GM23248 (cell line): ENCODE results near the gene DDX53. TPM values are rescaled to one million over a fixed set of nuclear protein-coding genes. Genes with fewer than 3 reads are reported as not detected.
A peak's percentile ranks its signal among the peaks of the same experiment; 100 is the strongest.

Source experiments
- DNase-seq: peaks from one replicate; pipeline ENCODE4 v3.0.0-alpha.2; 2015
- H2AFZ ChIP-seq: fragments of 200-600 bp; sonication (generic); 2 replicates; pipeline ENCODE4 v1.6.1; 2016; ENCODE audit warnings: antibody characterized with exemption
- H3F3A ChIP-seq: fragments of 200-600 bp; sonication (generic); 2 replicates; pipeline ENCODE4 v1.6.1; 2016; ENCODE audit warnings: mild to moderate bottlenecking, antibody characterized with exemption, mixed run types; ENCODE audit not compliant: insufficient read depth
- H3K27ac ChIP-seq: fragments of 200-600 bp; sonication (generic); 2 replicates; pipeline ENCODE4 v1.5.1; 2016; ENCODE audit warnings: mild to moderate bottlenecking
- H3K27me3 ChIP-seq: fragments of 200-600 bp; sonication (generic); replicated peaks from 2 replicates; pipeline ENCODE4 v1.6.1; 2016; ENCODE audit warnings: mild to moderate bottlenecking; ENCODE audit not compliant: insufficient read depth
- H3K36me3 ChIP-seq: fragments of 200-600 bp; sonication (generic); 2 replicates; pipeline ENCODE4 v1.6.1; 2016; ENCODE audit warnings: low read depth, mild to moderate bottlenecking
- H3K4me1 ChIP-seq: fragments of 200-600 bp; sonication (generic); 2 replicates; pipeline ENCODE4 v1.6.1; 2016; ENCODE audit warnings: mild to moderate bottlenecking; ENCODE audit not compliant: insufficient read depth
- H3K4me2 ChIP-seq: fragments of 200-600 bp; sonication (generic); one replicate; pipeline ENCODE4 v1.6.1; 2016; ENCODE audit warnings: mild to moderate bottlenecking; ENCODE audit not compliant: unreplicated experiment
- H3K4me3 ChIP-seq: fragments of 200-600 bp; sonication (generic); 2 replicates; pipeline ENCODE4 v1.5.1; 2016; ENCODE audit warnings: mild to moderate bottlenecking
- H3K79me2 ChIP-seq: fragments of 200-600 bp; sonication (generic); 2 replicates; pipeline ENCODE4 v1.6.1; 2016; ENCODE audit warnings: mild to moderate bottlenecking; ENCODE audit not compliant: insufficient read depth
- H3K9ac ChIP-seq: fragments of 200-600 bp; sonication (generic); 2 replicates; pipeline ENCODE4 v1.6.1; 2016; ENCODE audit warnings: mild to moderate bottlenecking
- H3K9me2 ChIP-seq: fragments of 200-600 bp; sonication (generic); 2 replicates; pipeline ENCODE4 v1.6.1; 2016; ENCODE audit warnings: mixed run types, mild to moderate bottlenecking, moderate library complexity; ENCODE audit not compliant: insufficient read depth
- H3K9me3 ChIP-seq: fragments of 200-600 bp; sonication (generic); one replicate; pipeline ENCODE4 v1.6.1; 2017; ENCODE audit warnings: low read depth
- H4K20me1 ChIP-seq: fragments of 200-600 bp; sonication (generic); 2 replicates; pipeline ENCODE4 v1.6.0; 2016; ENCODE audit not compliant: insufficient read depth
- EZH2 ChIP-seq: fragments of 200-600 bp; sonication (generic); IDR thresholded peaks from 2 replicates; pipeline ENCODE4 v1.6.1; 2018; ENCODE audit warnings: antibody characterized with exemption, mild to moderate bottlenecking; ENCODE audit not compliant: insufficient read depth, poor library complexity, severe bottlenecking
- EZH2phosphoT487 ChIP-seq: fragments of 200-600 bp; sonication (generic); IDR thresholded peaks from 2 replicates; pipeline ENCODE4 v1.6.1; 2018; ENCODE audit warnings: antibody characterized with exemption, moderate library complexity, mild to moderate bottlenecking, low read depth; ENCODE audit not compliant: insufficient read depth
- WGBS, 2 experiments: methylation state at CpG; one replicate each; pipeline ENCODE4 v1.1.6; 2015 to 2017; ENCODE audit warnings: low lambda C conversion rate in 2 of 2, low coverage in 1 of 2; ENCODE audit errors: missing lambda C conversion rate in 2 of 2; 5-methylcytosine and 5-hydroxymethylcytosine counted together
- in situ Hi-C: fragments of 300-500 bp; cut with MboI; formaldehyde crosslinking; loops from 2 replicates; pipeline ENCODE4 v1.15.0; 2020
- polyA plus RNA-seq: library from polyadenylated mRNA; unstranded; fragments of >200 nt; fragmentation: Nextera tagmentation; extraction: Ambion mirVana; gene quantifications from 2 replicates; pipeline ENCODE4 v1.2.1, GENCODE V29; 2016
- total RNA-seq: library from RNA; depleted of rRNA; stranded (reverse); fragments of >200 nt; shearing (Covaris generic); gene quantifications from 2 replicates; pipeline ENCODE4 v1.2.3, GENCODE V29; 2014; rRNA removed

DDX53 gene
- not detected in 2 replicates for total RNA-seq
- not detected in 2 replicates for polyA plus RNA-seq

DNA sequence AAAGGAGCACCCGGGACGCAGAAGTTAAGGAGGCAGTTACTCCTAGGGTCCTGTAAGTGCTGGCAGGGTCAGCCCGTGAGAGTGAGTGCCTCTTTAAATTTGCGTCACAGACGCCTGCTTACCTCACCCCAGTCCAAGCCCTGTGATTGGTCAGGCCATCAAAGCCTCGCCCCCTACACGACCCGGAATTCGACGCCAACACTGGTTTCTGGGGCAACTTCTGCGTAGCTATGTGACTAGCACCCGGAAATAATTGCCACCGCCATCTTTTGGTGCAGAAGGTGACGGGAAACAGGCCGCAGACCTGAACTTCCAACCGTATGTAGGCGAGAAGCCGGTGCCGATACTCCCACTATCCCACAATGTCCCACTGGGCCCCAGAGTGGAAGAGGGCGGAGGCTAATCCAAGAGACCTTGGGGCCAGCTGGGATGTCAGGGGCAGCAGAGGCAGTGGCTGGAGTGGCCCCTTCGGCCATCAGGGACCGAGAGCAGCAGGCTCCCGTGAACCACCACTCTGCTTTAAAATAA, at the start of gene DDX53:
DDX53 (plus strand) TSS at position 265 of the 528 bp plus-strand sequence; CDS start at position 363, 98 bp downstream.
- no peaks in the 10 kb centered on the region for H3F3A ChIP-seq
- H3K79me2 ChIP-seq: no peaks in the 10 kb centered on the region
- DNase-seq: no peak
- in situ Hi-C loops: no loop called here
- WGBS, 2 experiments: 94 to 95% methylated on average over 21 to 23 of the region's 23 CpGs
- H3K9me2 ChIP-seq: no peaks in the 10 kb centered on the region
- no peak within 1 kb of the TSS for H3K9ac ChIP-seq
- no peak within 1 kb of the TSS for H2AFZ ChIP-seq
- no peak within 1 kb of the TSS for H3K4me2 ChIP-seq
- H3K27ac ChIP-seq: no peak within 1 kb of the TSS
- H4K20me1 ChIP-seq: no peaks in the 10 kb centered on the region
- no peaks in the 10 kb centered on the region for H3K36me3 ChIP-seq
- peaks cover 8% of the 10 kb centered on the region for H3K4me1 ChIP-seq
- H3K9me3 ChIP-seq: no peaks in the 10 kb centered on the region
- no peak within 1 kb of the TSS for H3K4me3 ChIP-seq
- no peaks in the 10 kb centered on the region for H3K27me3 ChIP-seq
- TF ChIP-seq EZH2 (no peak), EZH2phosphoT487 (no peak)

DNA sequence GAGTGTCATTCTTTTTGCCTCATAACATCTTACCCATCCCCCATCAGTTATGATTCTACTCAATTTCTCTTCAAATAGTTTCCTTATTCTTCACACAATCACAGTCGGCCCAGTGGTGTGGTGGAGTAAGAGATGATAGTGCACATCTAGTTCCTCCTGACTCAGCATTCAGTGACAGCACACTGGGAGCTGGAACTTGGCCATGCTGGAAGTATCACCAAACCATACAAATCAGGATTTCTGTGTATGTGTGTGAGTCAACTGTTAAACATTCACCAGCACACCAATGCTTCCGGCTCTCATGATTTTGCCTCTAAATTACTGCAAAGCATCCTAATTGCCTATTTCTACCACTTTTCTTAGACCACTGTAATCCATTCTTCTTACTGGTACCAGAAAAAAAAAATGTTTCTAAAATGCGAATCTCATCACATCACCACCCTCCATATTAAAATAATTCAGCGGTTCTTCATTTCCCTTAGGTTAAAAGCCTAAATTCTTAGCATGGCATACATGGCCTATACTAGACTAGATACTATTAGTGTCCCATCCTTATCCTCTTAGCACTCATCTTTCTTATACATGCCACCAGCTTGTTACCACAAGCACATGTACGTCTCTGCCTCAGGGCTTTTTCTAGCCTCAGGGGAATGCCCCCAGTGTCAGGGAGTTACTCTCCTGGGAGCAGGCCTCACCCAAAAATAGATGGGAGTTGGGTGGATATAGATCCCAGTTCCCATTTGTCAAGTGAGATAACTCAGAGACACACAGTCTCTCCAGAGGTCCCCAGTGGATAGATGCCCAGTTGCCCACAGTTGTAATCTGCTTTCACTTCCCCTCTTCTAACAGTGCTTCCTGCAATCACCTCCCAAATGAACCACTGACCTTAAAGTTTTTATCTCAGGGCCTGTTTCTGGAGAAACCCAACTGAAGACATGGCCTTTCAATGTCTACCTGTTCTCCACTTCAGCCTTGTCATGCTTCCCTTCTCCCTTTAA, 49.2 kb upstream of the DDX53 start:
- DNase-seq: peak; percentile 90
- Histone ChIP-seq H3K9ac (no peak overlapping the region), H3K79me2 (no peaks in the 10 kb centered on the region), H3K4me1 (peaks cover 12% of the 10 kb centered on the region), H3K27ac (peak overlapping the region; percentile 32; the same call in 1 of the 2 replicates), H3F3A (peaks cover 3% of the 10 kb centered on the region; the same call in 1 of the 2 replicates), H3K4me2 (no peak overlapping the region), H3K4me3 (no peak overlapping the region), H2AFZ (no peak overlapping the region), H3K36me3 (no peaks in the 10 kb centered on the region), H4K20me1 (no peaks in the 10 kb centered on the region), H3K9me3 (no peaks in the 10 kb centered on the region), H3K27me3 (no peaks in the 10 kb centered on the region), H3K9me2 (no peaks in the 10 kb centered on the region)
- in situ Hi-C loops: no loop called here
- 55 to 59% methylated on average over 5 of the region's 5 CpGs for WGBS, 2 experiments
- no peak for TF ChIP-seq EZH2phosphoT487
- TF ChIP-seq EZH2: no peak

DNA sequence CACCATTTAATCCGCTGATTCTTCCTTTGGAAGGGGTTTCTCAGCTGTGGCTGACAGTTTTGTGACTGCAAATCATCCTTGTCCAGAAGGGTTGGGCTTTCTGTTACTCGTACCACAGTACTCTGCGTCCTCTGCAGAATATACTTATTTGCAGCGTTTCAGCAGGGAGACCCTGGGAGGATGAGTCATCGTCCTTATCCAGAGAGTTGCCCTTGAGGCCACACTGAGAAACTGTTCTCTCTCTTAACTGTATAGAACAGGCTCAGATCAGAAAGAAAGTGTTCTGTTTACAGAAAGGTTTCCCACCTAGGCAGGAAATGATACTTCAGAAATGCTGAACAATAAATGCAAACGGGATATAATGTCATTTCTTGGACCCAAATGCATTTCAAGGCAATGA, 47.8 kb upstream of the DDX53 start:
- no peaks in the 10 kb centered on the region for H3K9me3 ChIP-seq
- H3F3A ChIP-seq: peaks cover 3% of the 10 kb centered on the region; the same call in 1 of the 2 replicates
- H3K36me3 ChIP-seq: no peaks in the 10 kb centered on the region
- no peak overlapping the region for H3K27ac ChIP-seq
- H3K4me2 ChIP-seq: no peak overlapping the region
- H3K9me2 ChIP-seq: no peaks in the 10 kb centered on the region
- H2AFZ ChIP-seq: no peak overlapping the region
- no peaks in the 10 kb centered on the region for H3K27me3 ChIP-seq
- 69 to 72% methylated on average over 6 of the region's 6 CpGs for WGBS, 2 experiments
- peaks cover 12% of the 10 kb centered on the region for H3K4me1 ChIP-seq
- H4K20me1 ChIP-seq: no peaks in the 10 kb centered on the region
- TF ChIP-seq EZH2phosphoT487 (no peak), EZH2 (no peak)
- H3K4me3 ChIP-seq: no peak overlapping the region
- no peak overlapping the region for H3K9ac ChIP-seq
- H3K79me2 ChIP-seq: no peaks in the 10 kb centered on the region
- in situ Hi-C loops: no loop called here
- DNase-seq: no peak

DNA sequence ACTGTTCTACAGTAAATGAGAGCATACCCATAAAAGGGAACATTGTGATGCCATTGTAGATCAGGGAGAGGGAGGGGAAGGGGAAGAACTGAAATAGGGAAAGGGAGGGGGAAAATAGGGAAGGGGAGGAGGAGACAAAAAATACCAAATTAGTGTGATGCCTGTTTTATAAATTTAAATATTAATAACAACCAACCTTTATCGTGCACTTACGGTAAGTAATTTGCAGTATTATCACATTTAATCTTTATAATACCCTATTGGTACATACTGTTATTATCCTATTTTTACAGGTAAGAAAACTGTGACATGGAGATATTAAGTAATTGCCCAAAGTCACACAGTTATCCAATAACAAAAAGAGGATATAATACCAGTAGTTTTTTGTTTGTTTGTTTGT, 41.5 kb upstream of the DDX53 start:
- TF ChIP-seq EZH2phosphoT487 (no peak), EZH2 (no peak)
- H3K9me3 ChIP-seq: no peaks in the 10 kb centered on the region
- H4K20me1 ChIP-seq: no peaks in the 10 kb centered on the region
- WGBS, 2 experiments: 80 to 88% methylated on average over 1 to 2 of the region's 2 CpGs
- no peaks in the 10 kb centered on the region for H3K36me3 ChIP-seq
- no peak overlapping the region for H3K4me3 ChIP-seq
- H3F3A ChIP-seq: no peaks in the 10 kb centered on the region
- no peak for DNase-seq
- no peaks in the 10 kb centered on the region for H3K79me2 ChIP-seq
- H3K9ac ChIP-seq: no peak overlapping the region
- no peaks in the 10 kb centered on the region for H3K9me2 ChIP-seq
- in situ Hi-C loops: no loop called here
- no peak overlapping the region for H3K27ac ChIP-seq
- no peaks in the 10 kb centered on the region for H3K4me1 ChIP-seq
- H3K27me3 ChIP-seq: no peaks in the 10 kb centered on the region
- no peak overlapping the region for H3K4me2 ChIP-seq
- H2AFZ ChIP-seq: no peak overlapping the region
